Epithelial cell of esophagus (primary cell): ENCODE measurements around the gene COL15A1.

Experiments used
- DNase-seq: peaks from one replicate; pipeline ENCODE4 v3.0.0; 2010; ENCODE audit warnings: low read depth
- H3K4me3 ChIP-seq: 2 replicates; pipeline ENCODE4 v1.5.1; 2011; ENCODE audit warnings: mild to moderate bottlenecking, low read length, control low read depth
- TF ChIP-seq, protein P1 (sequence below): IDR thresholded peaks from 2 replicates; pipeline ENCODE4 v1.5.1; 2011; ENCODE audit warnings: low read depth, mild to moderate bottlenecking, low read length, control low read depth, inconsistent platforms; ENCODE audit not compliant: insufficient read depth; ENCODE audit errors: missing control alignments

Gene COL15A1

DNA sequence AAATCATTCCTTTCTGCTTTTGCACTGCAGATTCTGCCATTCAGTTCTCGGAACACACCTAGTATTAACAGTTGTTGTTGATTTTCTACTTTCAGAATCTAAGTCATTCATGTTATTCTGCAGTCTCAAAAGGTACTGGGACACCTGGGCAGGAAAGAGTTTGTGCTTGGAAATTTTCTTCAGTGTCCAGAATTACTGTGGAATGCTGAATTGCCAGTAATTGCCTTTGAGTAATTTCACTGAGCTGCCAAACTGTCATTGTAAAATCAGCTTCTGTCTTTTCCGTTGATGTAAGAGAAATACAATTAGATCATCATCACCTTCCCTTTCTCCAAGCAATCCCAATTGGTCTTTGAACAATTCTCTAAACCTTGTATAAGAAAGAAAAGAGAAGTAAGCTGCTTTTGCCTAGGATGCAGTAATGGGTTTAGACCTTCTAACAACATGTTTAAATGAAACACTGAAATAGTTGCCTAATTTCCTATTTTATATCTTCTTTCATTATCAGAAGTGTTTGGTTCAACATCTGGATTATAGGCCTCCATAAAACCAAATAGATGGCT, 85.5 kb downstream of the COL15A1 start:
- H3K4me3 ChIP-seq = no peak overlapping the region
- DNase-seq = peak; percentile 48
- TF ChIP-seq, protein P1, sequence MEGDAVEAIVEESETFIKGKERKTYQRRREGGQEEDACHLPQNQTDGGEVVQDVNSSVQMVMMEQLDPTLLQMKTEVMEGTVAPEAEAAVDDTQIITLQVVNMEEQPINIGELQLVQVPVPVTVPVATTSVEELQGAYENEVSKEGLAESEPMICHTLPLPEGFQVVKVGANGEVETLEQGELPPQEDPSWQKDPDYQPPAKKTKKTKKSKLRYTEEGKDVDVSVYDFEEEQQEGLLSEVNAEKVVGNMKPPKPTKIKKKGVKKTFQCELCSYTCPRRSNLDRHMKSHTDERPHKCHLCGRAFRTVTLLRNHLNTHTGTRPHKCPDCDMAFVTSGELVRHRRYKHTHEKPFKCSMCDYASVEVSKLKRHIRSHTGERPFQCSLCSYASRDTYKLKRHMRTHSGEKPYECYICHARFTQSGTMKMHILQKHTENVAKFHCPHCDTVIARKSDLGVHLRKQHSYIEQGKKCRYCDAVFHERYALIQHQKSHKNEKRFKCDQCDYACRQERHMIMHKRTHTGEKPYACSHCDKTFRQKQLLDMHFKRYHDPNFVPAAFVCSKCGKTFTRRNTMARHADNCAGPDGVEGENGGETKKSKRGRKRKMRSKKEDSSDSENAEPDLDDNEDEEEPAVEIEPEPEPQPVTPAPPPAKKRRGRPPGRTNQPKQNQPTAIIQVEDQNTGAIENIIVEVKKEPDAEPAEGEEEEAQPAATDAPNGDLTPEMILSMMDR = no peak

DNA sequence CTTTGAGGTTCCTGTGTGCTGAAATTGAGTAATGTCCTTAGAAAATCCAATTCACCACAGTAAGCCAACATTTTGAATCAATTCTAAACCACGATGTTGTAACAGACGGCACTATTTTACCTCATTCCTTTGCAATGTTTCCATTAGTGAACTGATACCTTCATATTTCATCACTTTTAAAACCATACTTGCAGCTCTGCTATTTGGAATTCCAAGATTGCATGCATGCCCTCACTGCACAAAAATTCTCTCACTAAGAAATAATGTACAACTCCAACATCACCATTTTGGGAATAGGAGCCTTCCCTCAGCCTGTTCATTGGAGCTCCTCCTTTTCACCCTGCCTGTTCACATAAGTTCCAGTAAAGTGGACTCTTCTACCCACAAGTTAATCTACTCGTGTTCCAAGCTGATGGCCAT, 86.4 kb downstream of the COL15A1 start:
- peak; percentile 73 for DNase-seq

GRCh38 chr9:99030610-99031109, 87.0 kb downstream of the COL15A1 start:
- no peak overlapping the region for H3K4me3 ChIP-seq
- no peak for DNase-seq
- TF ChIP-seq, protein P1 = no peak

More for the DNA sequence above, 86.4 kb downstream of the COL15A1 start:
- TF ChIP-seq, protein P1 = no peak
- no peak overlapping the region for H3K4me3 ChIP-seq

DNA sequence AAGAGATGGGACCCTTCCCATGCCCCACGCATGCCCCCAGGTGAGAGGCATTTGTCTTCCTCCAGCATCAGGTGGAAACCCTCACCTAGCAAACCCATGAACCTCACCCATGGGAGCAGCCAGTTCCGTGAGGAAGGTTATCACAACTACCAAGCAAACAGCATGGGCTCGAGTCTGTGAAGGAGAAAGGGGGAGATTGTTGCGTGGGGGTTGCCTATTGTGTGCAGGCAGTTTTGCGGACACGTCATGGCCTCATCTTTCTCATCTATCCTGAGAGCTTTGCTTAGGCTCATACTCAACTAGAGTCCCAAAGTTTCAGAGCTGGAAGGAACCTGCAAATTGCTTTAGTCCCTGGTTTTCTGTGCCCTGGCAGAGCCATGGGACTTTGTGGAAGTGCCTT, 87.6 kb downstream of the COL15A1 start:
- no peak overlapping the region for H3K4me3 ChIP-seq
- TF ChIP-seq, protein P1 = no peak
- no peak for DNase-seq

GRCh38 chr9:99031994-99032393, 88.3 kb downstream of the COL15A1 start:
- DNase-seq = no peak
- TF ChIP-seq, protein P1 = no peak
- no peak overlapping the region for H3K4me3 ChIP-seq

DNA sequence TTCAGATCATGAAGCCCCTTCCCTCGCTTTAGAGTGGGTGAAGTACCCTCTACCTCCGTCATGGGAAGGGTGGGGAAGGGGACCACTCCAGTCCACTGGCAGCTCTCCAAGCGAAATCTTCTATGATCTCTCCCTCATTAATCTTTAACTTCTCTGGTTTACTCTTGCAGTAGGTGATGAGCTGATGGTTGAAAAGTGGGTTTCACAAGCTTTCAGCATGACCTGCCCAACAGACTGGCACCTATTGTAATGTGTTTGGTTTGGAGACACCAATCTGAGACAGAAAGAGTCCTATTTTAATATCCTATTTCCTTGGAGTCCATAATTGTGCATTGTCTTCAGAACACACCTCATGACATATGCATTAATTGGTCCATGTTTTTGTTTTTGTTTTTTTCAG, 90.4 kb downstream of the COL15A1 start:
- DNase-seq = no peak
- H3K4me3 ChIP-seq = no peak overlapping the region
- TF ChIP-seq, protein P1 = no peak

DNA sequence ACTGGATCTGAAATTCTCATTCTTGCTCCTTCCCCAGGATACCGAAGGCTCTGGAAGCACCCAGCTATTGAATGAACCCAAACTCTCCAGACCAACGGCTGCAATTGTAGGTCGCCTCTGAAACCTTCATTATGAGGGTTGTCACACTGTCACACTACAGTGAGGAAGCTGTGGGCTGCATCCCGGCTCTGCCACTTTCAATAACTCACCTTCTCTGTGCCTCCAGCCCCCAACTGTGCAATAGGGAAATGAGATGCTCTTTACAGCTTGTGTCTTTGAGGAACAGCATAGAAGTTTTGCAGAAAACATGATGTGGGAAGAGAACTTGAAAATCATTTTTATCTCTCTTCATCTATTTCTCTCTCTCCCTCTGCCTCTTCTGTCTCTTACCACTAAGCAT, 91.6 kb downstream of the COL15A1 start:
- TF ChIP-seq, protein P1 = no peak
- no peak overlapping the region for H3K4me3 ChIP-seq
- no peak for DNase-seq
